ENCODE measurements around the gene TCERG1. TPM values are rescaled to one million over a fixed set of nuclear protein-coding genes. Genes with fewer than 3 reads are reported as not detected.

The TCERG1 gene
- total RNA-seq, 2 experiments from 2014 or later, result 126 to 132 TPM

- DNase-seq (no peak), ATAC-seq (no peak)
- Mint-ChIP-seq H3K27me3 (peaks cover 2% of the 10 kb centered on the region), H3K36me3 (ENCODE audit: low read depth) (no peaks in the 10 kb centered on the region), H3K9me3 (ENCODE audit: low read depth) (no peaks in the 10 kb centered on the region), H3K4me1 (no peaks in the 10 kb centered on the region), H3K4me3 (no peak overlapping the region), H3K27ac (no peak overlapping the region)
- ChIA-PET POLR2A (interaction anchor here (0.6 kb wide), 1 partner anchor 9 kb away, joined by 3 read pairs; no protein-coding TSS in a partner anchor), CTCF (interaction anchor here (0.7 to 1.7 kb wide), 4 partner anchors 12 to 765 kb away, joined by 3 to 9 read pairs (median 4); no protein-coding TSS in a partner anchor)
- intact Hi-C loops (cut with DNase I, micrococcal nuclease), result no loop called here
These were observed 74.4 kb downstream of the TCERG1 start for GRCh38 chr5:146521403-146522106.

GRCh38 chr5:146523698-146524097 lies 76.6 kb downstream of the TCERG1 start:
- Mint-ChIP-seq H3K4me3 (no peak overlapping the region), H3K36me3 (ENCODE audit: low read depth) (no peaks in the 10 kb centered on the region), H3K27me3 (peaks cover 2% of the 10 kb centered on the region), H3K4me1 (no peaks in the 10 kb centered on the region), H3K9me3 (ENCODE audit: low read depth) (no peaks in the 10 kb centered on the region), H3K27ac (no peak overlapping the region)
- CTCF ChIA-PET, result interaction anchor here (0.7 to 1.4 kb wide), 3 partner anchors 10 to 442 kb away, joined by 3 to 5 read pairs (median 3); no protein-coding TSS in a partner anchor
- ATAC-seq (no peak), DNase-seq (no peak)
- POLR2A ChIA-PET, result no interaction called here
- intact Hi-C loops (cut with DNase I, micrococcal nuclease), result no loop called here

- CTCF ChIA-PET, result interaction anchor here (1.2 kb wide), 1 partner anchor 15 kb away, joined by 5 read pairs; no protein-coding TSS in a partner anchor
- no peak for ATAC-seq
These were observed 80.7 kb downstream of the TCERG1 start for GRCh38 chr5:146527785-146528184.

GRCh38 chr5:146528236-146528635 lies 81.1 kb downstream of the TCERG1 start:
- ChIA-PET CTCF (interaction anchor here (1.2 kb wide), 1 partner anchor 14 kb away, joined by 5 read pairs; no protein-coding TSS in a partner anchor), POLR2A (no interaction called here)
- Mint-ChIP-seq H3K4me3 (no peak overlapping the region), H3K27ac (no peak overlapping the region), H3K4me1 (peaks cover under 1% of the 10 kb centered on the region), H3K36me3 (ENCODE audit: low read depth) (no peaks in the 10 kb centered on the region), H3K9me3 (ENCODE audit: low read depth) (no peaks in the 10 kb centered on the region), H3K27me3 (no peaks in the 10 kb centered on the region)
- no peak for DNase-seq
- intact Hi-C loops (cut with DNase I, micrococcal nuclease), result no loop called here
- no peak for ATAC-seq

More at GRCh38 chr5:146527785-146528184, 80.7 kb downstream of the TCERG1 start:
- Mint-ChIP-seq H3K4me3 (no peak overlapping the region), H3K9me3 (ENCODE audit: low read depth) (no peaks in the 10 kb centered on the region), H3K27me3 (no peaks in the 10 kb centered on the region), H3K36me3 (ENCODE audit: low read depth) (no peaks in the 10 kb centered on the region), H3K27ac (no peak overlapping the region), H3K4me1 (no peaks in the 10 kb centered on the region)
- POLR2A ChIA-PET, result no interaction called here
- intact Hi-C loops (cut with DNase I, micrococcal nuclease), result no loop called here
- DNase-seq, result no peak

- Mint-ChIP-seq H3K9me3 (ENCODE audit: low read depth) (no peaks in the 10 kb centered on the region), H3K27ac (no peak overlapping the region), H3K27me3 (no peaks in the 10 kb centered on the region), H3K36me3 (ENCODE audit: low read depth) (no peaks in the 10 kb centered on the region), H3K4me3 (no peak overlapping the region), H3K4me1 (peaks cover 3% of the 10 kb centered on the region)
- no peak for ATAC-seq
- intact Hi-C loops (cut with DNase I, micrococcal nuclease), result loop anchor here in 1 of 2 experiments (10.0 kb wide), 1 partner anchor 135 kb away; no protein-coding TSS in a partner anchor
- ChIA-PET POLR2A (no interaction called here), CTCF (interaction anchor here (4.7 to 7.6 kb wide), 3 partner anchors 12 to 658 kb away, joined by 56 to 68 read pairs (median 61); no protein-coding TSS in a partner anchor)
- no peak for DNase-seq
These were observed 82.9 kb downstream of the TCERG1 start for GRCh38 chr5:146529984-146530383.

- Mint-ChIP-seq H3K4me3 (no peak overlapping the region), H3K27me3 (no peaks in the 10 kb centered on the region), H3K27ac (no peak overlapping the region), H3K4me1 (peaks cover 3% of the 10 kb centered on the region), H3K36me3 (ENCODE audit: low read depth) (no peaks in the 10 kb centered on the region), H3K9me3 (ENCODE audit: low read depth) (no peaks in the 10 kb centered on the region)
- CTCF ChIA-PET, result interaction anchor here (0.7 to 7.6 kb wide), 24 partner anchors 9 to 1111 kb away, joined by 3 to 68 read pairs (median 3); partner anchors contain the start of gene GPR151
- POLR2A ChIA-PET, result no interaction called here
- intact Hi-C loops (cut with DNase I, micrococcal nuclease), result loop anchor here (1.0 to 10.0 kb wide), 3 partner anchors 131 to 656 kb away; no protein-coding TSS in a partner anchor
- DNase-seq (peak; percentile 88), ATAC-seq (peak; percentile 98)
These were observed 86.2 kb downstream of the TCERG1 start for GRCh38 chr5:146533260-146533857.

GRCh38 chr5:146533882-146534281 lies 86.7 kb downstream of the TCERG1 start:
- ATAC-seq (no peak), DNase-seq (no peak)
- CTCF ChIA-PET, result interaction anchor here (0.7 to 7.6 kb wide), 22 partner anchors 8 to 1110 kb away, joined by 3 to 68 read pairs (median 3); partner anchors contain the start of gene GPR151
- Mint-ChIP-seq H3K27me3 (no peaks in the 10 kb centered on the region), H3K4me3 (no peak overlapping the region), H3K4me1 (peaks cover 3% of the 10 kb centered on the region), H3K27ac (no peak overlapping the region), H3K36me3 (ENCODE audit: low read depth) (no peaks in the 10 kb centered on the region), H3K9me3 (ENCODE audit: low read depth) (no peaks in the 10 kb centered on the region)
- POLR2A ChIA-PET, result no interaction called here
- intact Hi-C loops (cut with DNase I, micrococcal nuclease), result loop anchor here (1.0 to 10.0 kb wide), 3 partner anchors 131 to 655 kb away; no protein-coding TSS in a partner anchor

- POLR2A ChIA-PET, result no interaction called here
- H3K9me3 Mint-ChIP-seq (ENCODE audit: low read depth), result no peaks in the 10 kb centered on the region
- DNase-seq, result no peak
- CTCF ChIA-PET, result interaction anchor here (0.5 to 6.0 kb wide), 9 partner anchors 8 to 859 kb away, joined by 3 to 75 read pairs (median 3); no protein-coding TSS in a partner anchor
- H3K4me1 Mint-ChIP-seq, result peaks cover under 1% of the 10 kb centered on the region
- no peaks in the 10 kb centered on the region for H3K36me3 Mint-ChIP-seq (ENCODE audit: low read depth)
- H3K27me3 Mint-ChIP-seq, result no peaks in the 10 kb centered on the region
- H3K4me3 Mint-ChIP-seq, result no peak overlapping the region
- intact Hi-C loops (cut with DNase I, micrococcal nuclease), result loop anchor here in 1 of 2 experiments (10.0 kb wide), 1 partner anchor 126 kb away; no protein-coding TSS in a partner anchor
- no peak overlapping the region for H3K27ac Mint-ChIP-seq
- no peak for ATAC-seq
These were observed 91.3 kb downstream of the TCERG1 start for GRCh38 chr5:146538432-146538831.

GRCh38 chr5:146539973-146540372 lies 92.8 kb downstream of the TCERG1 start:
- no peaks in the 10 kb centered on the region for H3K9me3 Mint-ChIP-seq (ENCODE audit: low read depth)
- H3K36me3 Mint-ChIP-seq (ENCODE audit: low read depth), result no peaks in the 10 kb centered on the region
- no peak overlapping the region for H3K27ac Mint-ChIP-seq
- intact Hi-C loops (cut with DNase I, micrococcal nuclease), result loop anchor here (5.0 to 10.0 kb wide), 2 partner anchors 122 to 125 kb away; no protein-coding TSS in a partner anchor
- ChIA-PET CTCF (interaction anchor here (3.7 to 6.0 kb wide), 2 partner anchors 8 to 426 kb away, joined by 56 to 75 read pairs; no protein-coding TSS in a partner anchor), POLR2A (no interaction called here)
- no peaks in the 10 kb centered on the region for H3K4me1 Mint-ChIP-seq
- DNase-seq (no peak), ATAC-seq (no peak)
- no peak overlapping the region for H3K4me3 Mint-ChIP-seq
- no peaks in the 10 kb centered on the region for H3K27me3 Mint-ChIP-seq

- DNase-seq (no peak), ATAC-seq (no peak)
- no peak overlapping the region for H3K4me3 Mint-ChIP-seq
- POLR2A ChIA-PET, result no interaction called here
- CTCF ChIA-PET, result interaction anchor here (0.8 to 6.0 kb wide), 3 partner anchors 8 to 426 kb away, joined by 3 to 75 read pairs (median 56); no protein-coding TSS in a partner anchor
- intact Hi-C loops (cut with DNase I, micrococcal nuclease), result loop anchor here in 1 of 2 experiments (5.0 kb wide), 1 partner anchor 122 kb away; no protein-coding TSS in a partner anchor
- no peaks in the 10 kb centered on the region for H3K36me3 Mint-ChIP-seq (ENCODE audit: low read depth)
- H3K9me3 Mint-ChIP-seq (ENCODE audit: low read depth), result no peaks in the 10 kb centered on the region
- H3K27me3 Mint-ChIP-seq, result no peaks in the 10 kb centered on the region
- no peak overlapping the region for H3K27ac Mint-ChIP-seq
- no peaks in the 10 kb centered on the region for H3K4me1 Mint-ChIP-seq
These were observed 93.3 kb downstream of the TCERG1 start for GRCh38 chr5:146540414-146540813.

Data from activated CD4-positive, alpha-beta T cell treated with anti-CD3 and anti-CD28 coated beads for 36 hours (primary cell).